WTC11 (cell line): ENCODE measurements around the gene COL13A1. TPM values are rescaled to one million over a fixed set of nuclear protein-coding genes. Genes with fewer than 3 reads are reported as not detected.

ENCODE experiments used
- ATAC-seq: fragments of 200-7000 bp; cut with Tn5 transposase; 2 replicates; pipeline ENCODE4 v1.10.0; 2021; ENCODE audit warnings: mild to moderate bottlenecking, moderate library complexity
- CTCF ChIA-PET: fragments of 300-600 bp; sonication (Branson Sonifier 250); formaldehyde crosslinking; loops from one replicate; lab custom pipeline; 2021; ENCODE audit warnings: antibody characterized with exemption; lab: Charles Lee
- POLR2A ChIA-PET: fragments of 350-600 bp; sonication (Branson Sonifier 250); formaldehyde crosslinking; loops from one replicate; lab custom pipeline; 2021; ENCODE audit warnings: antibody characterized with exemption; lab: Charles Lee
- DNase-seq: peaks from one replicate; pipeline ENCODE4 v3.0.0; 2021; ENCODE audit warnings: low spot score
- H3K27ac Mint-ChIP-seq: 2 replicates; pipeline ENCODE4 v1.8.0; 2021; ENCODE audit warnings: mixed read lengths
- H3K27me3 Mint-ChIP-seq: 2 replicates; pipeline ENCODE4 v1.8.0; 2021; ENCODE audit warnings: low read depth, mild to moderate bottlenecking, moderate library complexity, mixed read lengths
- H3K36me3 Mint-ChIP-seq: 2 replicates; pipeline ENCODE4 v1.8.0; 2021; ENCODE audit warnings: mixed read lengths
- H3K4me1 Mint-ChIP-seq: 2 replicates; pipeline ENCODE4 v1.8.0; 2022; ENCODE audit warnings: mixed read lengths
- H3K4me3 Mint-ChIP-seq: 2 replicates; pipeline ENCODE4 v1.8.0; 2021; ENCODE audit warnings: mild to moderate bottlenecking, moderate library complexity, mixed read lengths
- H3K9me3 Mint-ChIP-seq: 2 replicates; pipeline ENCODE4 v1.8.0; 2021; ENCODE audit warnings: mixed read lengths
- CBFB ChIP-seq: sonication (generic); formaldehyde crosslinking; IDR thresholded peaks from 2 replicates; pipeline ENCODE4 v1.8.1; 2022; ENCODE audit warnings: mild to moderate bottlenecking, low read depth, missing genetic modification reagents
- CREB1 ChIP-seq: sonication (generic); formaldehyde crosslinking; IDR thresholded peaks from 2 replicates; pipeline ENCODE4 v1.8.0; 2023; ENCODE audit warnings: mild to moderate bottlenecking, missing genetic modification reagents
- E2F1 ChIP-seq: sonication (generic); formaldehyde crosslinking; IDR thresholded peaks from 2 replicates; pipeline ENCODE4 v1.8.0; 2022; ENCODE audit warnings: mild to moderate bottlenecking, missing genetic modification reagents
- ERG ChIP-seq: fragments of 250-450 bp; sonication (Bioruptor Pico); IDR thresholded peaks from 2 replicates; pipeline ENCODE4 v1.8.0; 2021; ENCODE audit warnings: mild to moderate bottlenecking
- ESRRA ChIP-seq: sonication (generic); formaldehyde crosslinking; IDR thresholded peaks from 2 replicates; pipeline ENCODE4 v1.8.1; 2022; ENCODE audit warnings: mild to moderate bottlenecking, missing genetic modification reagents, borderline replicate concordance
- FOXK1 ChIP-seq: sonication (generic); formaldehyde crosslinking; IDR thresholded peaks from 2 replicates; pipeline ENCODE4 v1.8.0; 2022; ENCODE audit warnings: mild to moderate bottlenecking, moderate library complexity, missing genetic modification reagents
- GABPB1 ChIP-seq: sonication (generic); formaldehyde crosslinking; IDR thresholded peaks from 2 replicates; pipeline ENCODE4 v1.8.1; 2023; ENCODE audit warnings: mild to moderate bottlenecking, missing genetic modification reagents
- NFE2L1 ChIP-seq: sonication (generic); formaldehyde crosslinking; IDR thresholded peaks from 2 replicates; pipeline ENCODE4 v1.8.1; 2023; ENCODE audit warnings: missing genetic modification reagents
- NR3C1 ChIP-seq: sonication (generic); formaldehyde crosslinking; conservative IDR thresholded peaks from 2 replicates; pipeline ENCODE4 v1.8.1; 2023; ENCODE audit warnings: low read depth, mild to moderate bottlenecking, missing genetic modification reagents
- PRRX2 ChIP-seq: fragments of 250-450 bp; sonication (Bioruptor Pico); IDR thresholded peaks from 2 replicates; pipeline ENCODE4 v1.8.0; 2021; ENCODE audit warnings: mild to moderate bottlenecking
- SMAD3 ChIP-seq: sonication (generic); formaldehyde crosslinking; IDR thresholded peaks from 2 replicates; pipeline ENCODE4 v1.8.0; 2022; ENCODE audit warnings: missing genetic modification reagents, mild to moderate bottlenecking, borderline replicate concordance
- SOX15 ChIP-seq: fragments of 250-450 bp; sonication (Bioruptor Pico); IDR thresholded peaks from 2 replicates; pipeline ENCODE4 v1.9.0; 2021; ENCODE audit warnings: mild to moderate bottlenecking
- ZNF263 ChIP-seq: sonication (generic); formaldehyde crosslinking; IDR thresholded peaks from 2 replicates; pipeline ENCODE4 v1.8.1; 2022; ENCODE audit warnings: low read depth, mild to moderate bottlenecking, moderate library complexity, missing genetic modification reagents
- total RNA-seq: library from RNA; stranded (reverse); gene quantifications from 3 replicates; pipeline ENCODE4 v1.2.3, GENCODE V29; 2021
- TF ChIP-seq, protein P1 (sequence below): sonication (generic); formaldehyde crosslinking; IDR thresholded peaks from 2 replicates; pipeline ENCODE4 v1.8.1; 2022; ENCODE audit warnings: mild to moderate bottlenecking, moderate library complexity, missing genetic modification reagents
- TF ChIP-seq, protein P2 (sequence below): sonication (generic); formaldehyde crosslinking; IDR thresholded peaks from 2 replicates; pipeline ENCODE4 v1.8.0; 2022; ENCODE audit warnings: mild to moderate bottlenecking, missing genetic modification reagents
- TF ChIP-seq, protein P3 (sequence below): sonication (generic); formaldehyde crosslinking; IDR thresholded peaks from 2 replicates; pipeline ENCODE4 v1.8.1; 2023; ENCODE audit warnings: mild to moderate bottlenecking, missing genetic modification reagents
- TF ChIP-seq, protein P4 (sequence below): sonication (generic); formaldehyde crosslinking; IDR thresholded peaks from 2 replicates; pipeline ENCODE4 v1.8.0; 2022; ENCODE audit warnings: mild to moderate bottlenecking, missing genetic modification reagents
- TF ChIP-seq, protein P5 (sequence below): fragments of 250-450 bp; sonication (Bioruptor Pico); IDR thresholded peaks from 2 replicates; pipeline ENCODE4 v2.1.2; 2022; ENCODE audit warnings: mild to moderate bottlenecking, moderate library complexity
- TF ChIP-seq, protein P6 (sequence below): fragments of 250-450 bp; sonication (Bioruptor Pico); IDR thresholded peaks from 2 replicates; pipeline ENCODE4 v1.9.0; 2021; ENCODE audit warnings: moderate library complexity, mild to moderate bottlenecking, inconsistent platforms, borderline replicate concordance
- TF ChIP-seq, protein P7 (sequence below): sonication (generic); formaldehyde crosslinking; conservative IDR thresholded peaks from 2 replicates; pipeline ENCODE4 v1.8.1; 2022; ENCODE audit warnings: mild to moderate bottlenecking, missing genetic modification reagents
- TF ChIP-seq, protein P8 (sequence below): sonication (generic); formaldehyde crosslinking; IDR thresholded peaks from 2 replicates; pipeline ENCODE4 v1.8.0; 2023; ENCODE audit warnings: missing genetic modification reagents

COL13A1 gene
- total RNA-seq, 1 experiment from 2014 or later, result 7.1 TPM

DNA sequence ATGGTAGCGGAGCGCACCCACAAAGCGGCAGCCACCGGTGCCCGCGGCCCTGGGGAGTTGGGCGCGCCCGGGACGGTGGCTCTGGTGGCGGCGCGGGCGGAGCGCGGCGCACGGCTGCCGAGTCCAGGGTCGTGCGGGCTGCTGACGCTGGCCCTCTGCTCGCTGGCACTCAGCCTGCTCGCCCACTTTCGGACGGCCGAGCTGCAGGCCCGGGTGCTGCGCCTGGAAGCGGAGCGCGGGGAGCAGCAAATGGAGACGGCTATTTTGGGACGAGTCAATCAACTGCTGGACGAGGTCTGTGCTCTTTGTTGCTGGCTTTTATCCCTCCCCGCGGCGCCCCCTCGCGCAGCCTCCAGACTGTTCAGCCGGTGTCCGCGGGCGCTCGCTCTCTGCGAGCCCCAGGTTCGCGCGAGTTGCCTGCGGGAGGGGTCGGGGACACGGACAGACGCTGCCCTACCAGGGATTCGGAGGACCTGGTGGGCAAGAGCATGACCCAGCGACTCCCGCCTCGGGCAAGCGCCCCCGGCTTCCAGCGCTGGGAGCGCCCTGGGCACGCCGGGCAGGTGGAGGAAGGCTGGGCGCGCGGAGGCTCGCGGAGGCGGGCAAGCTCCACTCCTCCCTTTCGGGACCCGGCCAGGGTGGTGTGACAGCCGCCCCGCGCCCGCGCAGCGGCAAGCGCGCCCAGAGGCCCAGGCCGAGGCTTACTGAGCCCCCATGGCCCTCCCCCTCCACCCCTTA, 887 bp downstream of the COL13A1 start (continued):
- TF ChIP-seq, protein P1, sequence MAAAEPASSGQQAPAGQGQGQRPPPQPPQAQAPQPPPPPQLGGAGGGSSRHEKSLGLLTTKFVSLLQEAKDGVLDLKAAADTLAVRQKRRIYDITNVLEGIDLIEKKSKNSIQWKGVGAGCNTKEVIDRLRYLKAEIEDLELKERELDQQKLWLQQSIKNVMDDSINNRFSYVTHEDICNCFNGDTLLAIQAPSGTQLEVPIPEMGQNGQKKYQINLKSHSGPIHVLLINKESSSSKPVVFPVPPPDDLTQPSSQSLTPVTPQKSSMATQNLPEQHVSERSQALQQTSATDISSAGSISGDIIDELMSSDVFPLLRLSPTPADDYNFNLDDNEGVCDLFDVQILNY (CRISPR knock-in tag), result no peak
- TF ChIP-seq CBFB (CRISPR knock-in tag) (no peak), NFE2L1 (CRISPR knock-in tag) (no peak)
- TF ChIP-seq, protein P2, sequence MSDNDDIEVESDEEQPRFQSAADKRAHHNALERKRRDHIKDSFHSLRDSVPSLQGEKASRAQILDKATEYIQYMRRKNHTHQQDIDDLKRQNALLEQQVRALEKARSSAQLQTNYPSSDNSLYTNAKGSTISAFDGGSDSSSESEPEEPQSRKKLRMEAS (CRISPR knock-in tag), result peak; percentile 38; the same call in 1 of the 2 replicates
- TF ChIP-seq, all 79 proteins: peak for 7

DNA sequence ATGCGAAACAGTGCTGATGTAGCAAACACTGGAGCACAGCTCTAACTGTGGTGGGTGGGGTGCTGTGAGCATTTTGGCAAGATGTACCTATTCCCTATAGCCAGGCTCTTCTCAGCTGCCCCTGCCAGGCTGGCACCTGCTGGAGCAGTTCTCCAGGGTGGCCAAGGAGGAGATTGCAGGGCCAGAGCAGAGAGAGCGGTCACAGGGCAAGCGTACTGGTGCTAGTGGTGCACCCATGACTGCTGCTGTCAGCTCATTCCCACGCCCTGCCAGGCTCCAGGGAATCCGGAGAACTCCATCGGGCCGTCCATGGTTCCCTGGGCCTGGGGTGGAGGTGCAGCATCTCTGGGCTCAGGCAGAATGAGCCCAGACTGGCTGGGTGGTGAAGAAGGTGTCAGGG, 2.1 kb downstream of the COL13A1 start:
- Mint-ChIP-seq H3K27me3 (peaks cover 51% of the 10 kb centered on the region), H3K9me3 (no peaks in the 10 kb centered on the region), H3K4me3 (peak overlapping the region; percentile 49), H3K36me3 (no peaks in the 10 kb centered on the region), H3K27ac (no peak overlapping the region), H3K4me1 (peaks cover 48% of the 10 kb centered on the region)
- DNase-seq (no peak), ATAC-seq (no peak)
- ChIA-PET POLR2A (no interaction called here), CTCF (interaction anchor here (0.6 to 10.8 kb wide), 14 partner anchors 15 to 312 kb away, joined by 3 to 92 read pairs (median 4); no protein-coding TSS in a partner anchor)
- TF ChIP-seq CREB1 (CRISPR knock-in tag), result no peak
- TF ChIP-seq SMAD3 (CRISPR knock-in tag), result no peak
- TF ChIP-seq, protein P3, sequence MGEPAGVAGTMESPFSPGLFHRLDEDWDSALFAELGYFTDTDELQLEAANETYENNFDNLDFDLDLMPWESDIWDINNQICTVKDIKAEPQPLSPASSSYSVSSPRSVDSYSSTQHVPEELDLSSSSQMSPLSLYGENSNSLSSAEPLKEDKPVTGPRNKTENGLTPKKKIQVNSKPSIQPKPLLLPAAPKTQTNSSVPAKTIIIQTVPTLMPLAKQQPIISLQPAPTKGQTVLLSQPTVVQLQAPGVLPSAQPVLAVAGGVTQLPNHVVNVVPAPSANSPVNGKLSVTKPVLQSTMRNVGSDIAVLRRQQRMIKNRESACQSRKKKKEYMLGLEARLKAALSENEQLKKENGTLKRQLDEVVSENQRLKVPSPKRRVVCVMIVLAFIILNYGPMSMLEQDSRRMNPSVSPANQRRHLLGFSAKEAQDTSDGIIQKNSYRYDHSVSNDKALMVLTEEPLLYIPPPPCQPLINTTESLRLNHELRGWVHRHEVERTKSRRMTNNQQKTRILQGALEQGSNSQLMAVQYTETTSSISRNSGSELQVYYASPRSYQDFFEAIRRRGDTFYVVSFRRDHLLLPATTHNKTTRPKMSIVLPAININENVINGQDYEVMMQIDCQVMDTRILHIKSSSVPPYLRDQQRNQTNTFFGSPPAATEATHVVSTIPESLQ, result no peak
- no peak for TF ChIP-seq ZNF263 (CRISPR knock-in tag)
- no peak for TF ChIP-seq ESRRA (CRISPR knock-in tag)
- TF ChIP-seq GABPB1 (CRISPR knock-in tag), result no peak
- TF ChIP-seq ERG, result no peak
- TF ChIP-seq, protein P4, sequence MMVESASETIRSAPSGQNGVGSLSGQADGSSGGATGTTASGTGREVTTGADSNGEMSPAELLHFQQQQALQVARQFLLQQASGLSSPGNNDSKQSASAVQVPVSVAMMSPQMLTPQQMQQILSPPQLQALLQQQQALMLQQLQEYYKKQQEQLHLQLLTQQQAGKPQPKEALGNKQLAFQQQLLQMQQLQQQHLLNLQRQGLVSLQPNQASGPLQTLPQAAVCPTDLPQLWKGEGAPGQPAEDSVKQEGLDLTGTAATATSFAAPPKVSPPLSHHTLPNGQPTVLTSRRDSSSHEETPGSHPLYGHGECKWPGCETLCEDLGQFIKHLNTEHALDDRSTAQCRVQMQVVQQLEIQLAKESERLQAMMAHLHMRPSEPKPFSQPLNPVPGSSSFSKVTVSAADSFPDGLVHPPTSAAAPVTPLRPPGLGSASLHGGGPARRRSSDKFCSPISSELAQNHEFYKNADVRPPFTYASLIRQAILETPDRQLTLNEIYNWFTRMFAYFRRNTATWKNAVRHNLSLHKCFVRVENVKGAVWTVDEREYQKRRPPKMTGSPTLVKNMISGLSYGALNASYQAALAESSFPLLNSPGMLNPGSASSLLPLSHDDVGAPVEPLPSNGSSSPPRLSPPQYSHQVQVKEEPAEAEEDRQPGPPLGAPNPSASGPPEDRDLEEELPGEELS (CRISPR knock-in tag), result no peak
- no peak for TF ChIP-seq SOX15 (CRISPR knock-in tag)
- TF ChIP-seq, protein P5, sequence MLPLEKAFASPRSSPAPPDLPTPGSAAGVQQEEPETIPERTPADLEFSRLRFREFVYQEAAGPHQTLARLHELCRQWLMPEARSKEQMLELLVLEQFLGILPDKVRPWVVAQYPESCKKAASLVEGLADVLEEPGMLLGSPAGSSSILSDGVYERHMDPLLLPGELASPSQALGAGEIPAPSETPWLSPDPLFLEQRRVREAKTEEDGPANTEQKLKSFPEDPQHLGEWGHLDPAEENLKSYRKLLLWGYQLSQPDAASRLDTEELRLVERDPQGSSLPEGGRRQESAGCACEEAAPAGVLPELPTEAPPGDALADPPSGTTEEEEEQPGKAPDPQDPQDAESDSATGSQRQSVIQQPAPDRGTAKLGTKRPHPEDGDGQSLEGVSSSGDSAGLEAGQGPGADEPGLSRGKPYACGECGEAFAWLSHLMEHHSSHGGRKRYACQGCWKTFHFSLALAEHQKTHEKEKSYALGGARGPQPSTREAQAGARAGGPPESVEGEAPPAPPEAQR, result no peak
- TF ChIP-seq, protein P6, sequence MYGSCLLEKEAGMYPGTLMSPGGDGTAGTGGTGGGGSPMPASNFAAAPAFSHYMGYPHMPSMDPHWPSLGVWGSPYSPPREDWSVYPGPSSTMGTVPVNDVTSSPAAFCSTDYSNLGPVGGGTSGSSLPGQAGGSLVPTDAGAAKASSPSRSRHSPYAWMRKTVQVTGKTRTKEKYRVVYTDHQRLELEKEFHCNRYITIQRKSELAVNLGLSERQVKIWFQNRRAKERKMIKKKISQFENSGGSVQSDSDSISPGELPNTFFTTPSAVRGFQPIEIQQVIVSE (CRISPR knock-in tag), result no peak
- TF ChIP-seq PRRX2, result no peak
- no peak for TF ChIP-seq FOXK1 (CRISPR knock-in tag)
- TF ChIP-seq, protein P7, sequence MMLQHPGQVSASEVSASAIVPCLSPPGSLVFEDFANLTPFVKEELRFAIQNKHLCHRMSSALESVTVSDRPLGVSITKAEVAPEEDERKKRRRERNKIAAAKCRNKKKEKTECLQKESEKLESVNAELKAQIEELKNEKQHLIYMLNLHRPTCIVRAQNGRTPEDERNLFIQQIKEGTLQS (CRISPR knock-in tag), result no peak
- TF ChIP-seq, protein P8, sequence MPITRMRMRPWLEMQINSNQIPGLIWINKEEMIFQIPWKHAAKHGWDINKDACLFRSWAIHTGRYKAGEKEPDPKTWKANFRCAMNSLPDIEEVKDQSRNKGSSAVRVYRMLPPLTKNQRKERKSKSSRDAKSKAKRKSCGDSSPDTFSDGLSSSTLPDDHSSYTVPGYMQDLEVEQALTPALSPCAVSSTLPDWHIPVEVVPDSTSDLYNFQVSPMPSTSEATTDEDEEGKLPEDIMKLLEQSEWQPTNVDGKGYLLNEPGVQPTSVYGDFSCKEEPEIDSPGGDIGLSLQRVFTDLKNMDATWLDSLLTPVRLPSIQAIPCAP (CRISPR knock-in tag), result no peak
- TF ChIP-seq NR3C1 (CRISPR knock-in tag), result no peak
- TF ChIP-seq E2F1 (CRISPR knock-in tag), result no peak
